Endothelial cell of umbilical vein (primary cell): ENCODE data around the gene GRID1. TPM values are rescaled to one million over a fixed set of nuclear protein-coding genes. Genes with fewer than 3 reads are reported as not detected.

Source experiments
- BruUV-seq: library from RNA; stranded (reverse); fragments of 400-500 nt; replicated peaks from 2 replicates; lab custom pipeline; 2021; lab: Mats Ljungman, UMichigan
- CTCF ChIA-PET: fragments of 300-600, 350-600 bp; sonication (Branson Sonifier 250); formaldehyde crosslinking; loops from one replicate; lab custom pipeline; 2021; ENCODE audit warnings: antibody characterized with exemption, inconsistent platforms; lab: Charles Lee
- POLR2A ChIA-PET: fragments of 300-600, 350-600 bp; sonication (Branson Sonifier 250); formaldehyde crosslinking; loops from one replicate; lab custom pipeline; 2021; ENCODE audit warnings: antibody characterized with exemption, inconsistent platforms; lab: Charles Lee
- DNase-seq: peaks from one replicate; pipeline ENCODE4 v3.0.0-alpha.2; 2011; ENCODE audit warnings: low read depth, low spot score
- FAIRE-seq: peaks from 2 replicates; lab custom pipeline; 2011; peaks lifted over from hg19 to GRCh38; lab: Jason Lieb, UNC
- H2AFZ ChIP-seq: 2 replicates; pipeline ENCODE4 v1.6.0; 2012; ENCODE audit warnings: low read depth, low read length, control low read depth, inconsistent platforms
- H3K27ac ChIP-seq: 2 replicates; pipeline ENCODE4 v1.5.1; 2011; ENCODE audit warnings: low read depth, mild to moderate bottlenecking, control low read depth, low read length, moderate library complexity; ENCODE audit not compliant: insufficient read depth
- H3K27me3 ChIP-seq, 2 experiments: 2 replicates each; pipeline versions ENCODE4 v1.6.0 to v1.6.1; 2011; ENCODE audit warnings: low read length in 2 of 2, mixed read lengths in 1 of 2; ENCODE audit not compliant: control insufficient read depth in 2 of 2, insufficient read depth in 2 of 2
- H3K36me3 ChIP-seq, 2 experiments: 2 replicates in 1 of 2; 3 replicates in 1 of 2; pipeline ENCODE4 v1.5.1; 2011; ENCODE audit warnings: low read length in 2 of 2, mild to moderate bottlenecking in 1 of 2, moderate library complexity in 1 of 2; ENCODE audit not compliant: control insufficient read depth in 2 of 2, insufficient read depth in 2 of 2; ENCODE audit errors: extremely low read depth in 1 of 2
- H3K4me1 ChIP-seq: 3 replicates; pipeline ENCODE4 v1.5.1; 2011; ENCODE audit warnings: mild to moderate bottlenecking, low read length; ENCODE audit not compliant: control insufficient read depth, insufficient read depth; ENCODE audit errors: extremely low read depth
- H3K4me2 ChIP-seq: 2 replicates; pipeline ENCODE4 v1.6.1; 2011; ENCODE audit warnings: low read length, control low read depth, mixed read lengths; ENCODE audit not compliant: insufficient read depth
- H3K4me3 ChIP-seq, 3 experiments: fragments of 200-600 bp in 1 of 3; sonication (generic), shearing (Covaris generic) in 1 of 3; replicated peaks in 1 of 3; 2 replicates each; pipeline ENCODE4 v1.5.1; 2011 to 2016; ENCODE audit warnings: control low read depth in 3 of 3, low read length in 3 of 3, mild to moderate bottlenecking in 2 of 3, inconsistent platforms in 1 of 3, low read depth in 1 of 3, moderate library complexity in 1 of 3; ENCODE audit not compliant: insufficient read depth in 1 of 3
- H3K79me2 ChIP-seq: 2 replicates; pipeline ENCODE4 v1.6.0; 2012; ENCODE audit warnings: low read length, inconsistent platforms; ENCODE audit not compliant: control insufficient read depth, insufficient read depth
- H3K9ac ChIP-seq: replicated peaks from 2 replicates; pipeline ENCODE3; 2011; ENCODE audit warnings: low read length, control low read depth; ENCODE audit not compliant: insufficient read depth; ENCODE audit errors: extremely low read depth
- H3K9me1 ChIP-seq: replicated peaks from 3 replicates; pipeline ENCODE4 v1.6.0; 2011; ENCODE audit warnings: mild to moderate bottlenecking, low read length; ENCODE audit not compliant: control insufficient read depth, insufficient read depth; ENCODE audit errors: extremely low read depth
- H3K9me3 ChIP-seq: replicated peaks from 2 replicates; pipeline ENCODE4 v1.5.1; 2012; ENCODE audit warnings: low read length, inconsistent platforms; ENCODE audit not compliant: control insufficient read depth, insufficient read depth
- H4K20me1 ChIP-seq: replicated peaks from 2 replicates; pipeline ENCODE3; 2011; ENCODE audit warnings: mild to moderate bottlenecking, low read length; ENCODE audit not compliant: control insufficient read depth, insufficient read depth; ENCODE audit errors: extremely low read depth
- EZH2 ChIP-seq: IDR thresholded peaks from 2 replicates; pipeline ENCODE4 v1.6.1; 2012; ENCODE audit warnings: borderline replicate concordance, low read depth, mild to moderate bottlenecking, moderate library complexity, low read length, inconsistent platforms; ENCODE audit not compliant: severe bottlenecking
- GATA2 ChIP-seq: IDR thresholded peaks from 2 replicates; pipeline ENCODE4 v1.7.0; 2011; ENCODE audit warnings: low read depth, mild to moderate bottlenecking, moderate library complexity, mixed read lengths, low read length; ENCODE audit not compliant: insufficient read length, insufficient read depth
- JUN ChIP-seq: IDR thresholded peaks from 2 replicates; pipeline ENCODE4 v1.6.1; 2011; ENCODE audit warnings: borderline replicate concordance, low read depth; ENCODE audit not compliant: insufficient read length, insufficient read depth
- MYC ChIP-seq: IDR thresholded peaks from one replicate; pipeline ENCODE4 v1.6.1; 2011; ENCODE audit warnings: mild to moderate bottlenecking, low read depth, low read length
- POLR2A ChIP-seq: IDR thresholded peaks from 2 replicates; pipeline ENCODE4 v1.6.1; 2012; ENCODE audit warnings: low read depth, mild to moderate bottlenecking, control low read depth, low read length
- POLR2AphosphoS5 ChIP-seq: IDR thresholded peaks from 2 replicates; pipeline ENCODE4 v1.6.1; 2012; ENCODE audit warnings: low read depth, mild to moderate bottlenecking, control low read depth, low read length, moderate library complexity; ENCODE audit not compliant: insufficient read depth
- dilution Hi-C: fragments of 300-500 bp; cut with MboI; formaldehyde crosslinking; loops from one replicate; pipeline ENCODE4 v1.15.0; 2019; ENCODE audit warnings: low sequenced_read_pairs; ENCODE audit not compliant: extremely low pct_ligation_motif_present
- intact Hi-C: fragments of 100-400 bp; cut with micrococcal nuclease; formaldehyde crosslinking; loops from one replicate; pipeline ENCODE4 v1.10.0; 2022
- polyA plus RNA-seq, 4 experiments: library from polyadenylated mRNA; depleted of rRNA in 3 of 4; stranded (reverse) in 3 of 4; unstranded in 1 of 4; fragments of >200 nt; gene quantifications; 2 replicates each; pipeline versions ENCODE4 v1.2.1 to v1.2.3, GENCODE V29; 2011 to 2012; ENCODE audit warnings: missing spikeins in 1 of 4
- total RNA-seq: library from RNA; stranded (reverse); gene quantifications from 2 replicates; pipeline ENCODE4 v1.2.3, GENCODE V29; 2021
- TF ChIP-seq, protein P1 (sequence below), 2 donors: IDR thresholded peaks; 1 replicate in 1 of 2; 2 replicates in 1 of 2; pipeline ENCODE4 v1.5.1; 2011; ENCODE audit warnings: low read length in 2 of 2, mild to moderate bottlenecking in 2 of 2, moderate library complexity in 2 of 2, control low read depth in 1 of 2, inconsistent platforms in 1 of 2, low read depth in 1 of 2; ENCODE audit not compliant: insufficient read depth in 1 of 2; ENCODE audit errors: extremely low read depth in 1 of 2

Gene GRID1
- total and polyA plus RNA-seq, 2 donors (not counting 3 experiments of a cell fraction or from before 2014, with no cell fraction given), result not detected

DNA sequence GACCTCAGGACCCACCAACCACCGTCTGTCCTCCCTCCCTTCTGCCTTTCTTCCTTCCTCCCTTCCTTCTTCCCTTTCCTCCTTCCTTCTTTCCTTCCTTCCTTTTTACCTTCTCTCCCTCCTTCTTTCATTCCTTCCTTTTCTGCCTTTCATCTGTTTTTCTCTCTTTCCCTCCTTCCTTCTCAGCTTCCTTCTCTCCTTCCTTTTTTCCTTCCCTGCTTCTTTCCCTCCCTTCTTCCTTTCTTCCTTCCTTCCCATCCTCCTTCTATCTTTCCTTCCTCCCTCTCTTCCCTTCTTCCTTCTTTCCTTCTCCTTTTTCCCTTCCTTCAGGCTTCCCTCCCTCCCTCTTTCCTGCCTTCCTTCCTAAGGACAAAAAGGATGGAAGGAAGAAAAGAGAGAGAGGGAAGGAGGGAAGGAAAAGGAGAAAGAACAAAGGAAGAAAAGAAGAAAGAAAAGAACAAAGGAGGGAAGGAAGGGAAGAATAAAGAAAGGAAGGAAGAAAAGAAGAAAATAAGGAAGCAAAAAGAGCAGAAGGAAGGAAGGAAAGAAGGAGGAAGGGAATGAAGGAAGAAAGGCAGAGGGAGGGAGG lies 405.0 kb downstream of the GRID1 start:
- CTCF ChIA-PET, result no interaction called here
- intact Hi-C loops (no loop called here), dilution Hi-C loops (no loop called here)
- no peaks in the 10 kb centered on the region for H3K9me1 ChIP-seq
- no peak overlapping the region for H3K27ac ChIP-seq
- no peaks in the 10 kb centered on the region for H3K9me3 ChIP-seq
- FAIRE-seq (no peak), DNase-seq (no peak)
- no peaks in the 10 kb centered on the region for H3K27me3 ChIP-seq
- no TSS peak for BruUV-seq
- H3K4me1 ChIP-seq, result no peaks in the 10 kb centered on the region
- TF ChIP-seq GATA2 (no peak), EZH2 (no peak), POLR2A (no peak), JUN (no peak), MYC (no peak), POLR2AphosphoS5 (no peak)
- TF ChIP-seq, protein P1, sequence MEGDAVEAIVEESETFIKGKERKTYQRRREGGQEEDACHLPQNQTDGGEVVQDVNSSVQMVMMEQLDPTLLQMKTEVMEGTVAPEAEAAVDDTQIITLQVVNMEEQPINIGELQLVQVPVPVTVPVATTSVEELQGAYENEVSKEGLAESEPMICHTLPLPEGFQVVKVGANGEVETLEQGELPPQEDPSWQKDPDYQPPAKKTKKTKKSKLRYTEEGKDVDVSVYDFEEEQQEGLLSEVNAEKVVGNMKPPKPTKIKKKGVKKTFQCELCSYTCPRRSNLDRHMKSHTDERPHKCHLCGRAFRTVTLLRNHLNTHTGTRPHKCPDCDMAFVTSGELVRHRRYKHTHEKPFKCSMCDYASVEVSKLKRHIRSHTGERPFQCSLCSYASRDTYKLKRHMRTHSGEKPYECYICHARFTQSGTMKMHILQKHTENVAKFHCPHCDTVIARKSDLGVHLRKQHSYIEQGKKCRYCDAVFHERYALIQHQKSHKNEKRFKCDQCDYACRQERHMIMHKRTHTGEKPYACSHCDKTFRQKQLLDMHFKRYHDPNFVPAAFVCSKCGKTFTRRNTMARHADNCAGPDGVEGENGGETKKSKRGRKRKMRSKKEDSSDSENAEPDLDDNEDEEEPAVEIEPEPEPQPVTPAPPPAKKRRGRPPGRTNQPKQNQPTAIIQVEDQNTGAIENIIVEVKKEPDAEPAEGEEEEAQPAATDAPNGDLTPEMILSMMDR (IDR thresholded peaks at IDR 0.05; ENCODE audit: extremely low read depth in 1 of 2, insufficient read depth in 1 of 2, low read depth in 1 of 2, low read length in 2 of 2), result no peak
- no peak overlapping the region for H2AFZ ChIP-seq
- no peaks in the 10 kb centered on the region for H4K20me1 ChIP-seq
- no peak overlapping the region for H3K4me2 ChIP-seq
- no peaks in the 10 kb centered on the region for H3K79me2 ChIP-seq
- H3K4me3 ChIP-seq, result no peak overlapping the region
- no peak overlapping the region for H3K9ac ChIP-seq
- POLR2A ChIA-PET, result no interaction called here
- no peaks in the 10 kb centered on the region for H3K36me3 ChIP-seq
